CD4-positive, alpha-beta T cell treated with Interleukin-6 for 4 hours (primary cell): ENCODE results near the gene ATG2B.

ENCODE experiments used
- DNase-seq: peaks from one replicate; pipeline ENCODE4 v3.0.0-alpha.2; 2020; ENCODE audit warnings: mixed read lengths

The ATG2B gene

GRCh38 chr14:96362965-96363750, at the start of gene ATG2B, which contains the start of gene GSKIP:
Gene ATG2B, minus strand, starts transcription at chr14:96363341. Its CDS starts 365 bp downstream, at chr14:96362976.
Gene GSKIP, plus strand, starts transcription at chr14:96363526. Its CDS starts 18,722 bp downstream, at chr14:96382248.
- peak; percentile 98 for DNase-seq

GRCh38 chr14:96410119-96410518, 47.0 kb upstream of the ATG2B start:
- no peak for DNase-seq

- no peak for DNase-seq
These were observed 46.6 kb upstream of the ATG2B start for GRCh38 chr14:96409701-96410100.

- no peak for DNase-seq
These were observed 45.5 kb upstream of the ATG2B start for GRCh38 chr14:96408608-96409007.

- no peak for DNase-seq
These were observed 44.9 kb upstream of the ATG2B start for GRCh38 chr14:96407935-96408570.

- DNase-seq: no peak
These were observed 42.5 kb upstream of the ATG2B start for GRCh38 chr14:96405677-96406076.

- DNase-seq: no peak
These were observed 40.3 kb upstream of the ATG2B start for GRCh38 chr14:96403409-96403808.

- DNase-seq: no peak
These were observed 37.4 kb upstream of the ATG2B start for GRCh38 chr14:96400495-96400894.

- DNase-seq: no peak
These were observed 36.3 kb upstream of the ATG2B start for GRCh38 chr14:96399405-96399804.

- no peak for DNase-seq
These were observed 35.8 kb upstream of the ATG2B start for GRCh38 chr14:96398921-96399320.

GRCh38 chr14:96398432-96398831, 35.3 kb upstream of the ATG2B start:
- DNase-seq: no peak

GRCh38 chr14:96394047-96394815, 31.1 kb upstream of the ATG2B start:
- DNase-seq: no peak

GRCh38 chr14:96393071-96393691, 30.0 kb upstream of the ATG2B start:
- no peak for DNase-seq

GRCh38 chr14:96391293-96392118, 28.4 kb upstream of the ATG2B start:
- DNase-seq: peak; percentile 99

GRCh38 chr14:96390965-96391292, 27.8 kb upstream of the ATG2B start:
- no peak for DNase-seq

GRCh38 chr14:96385385-96385784, 22.2 kb upstream of the ATG2B start:
- DNase-seq: no peak

GRCh38 chr14:96384740-96385139, 21.6 kb upstream of the ATG2B start:
- DNase-seq: no peak

- no peak for DNase-seq
These were observed 20.9 kb upstream of the ATG2B start for GRCh38 chr14:96384053-96384452.

GRCh38 chr14:96383445-96383844, 20.3 kb upstream of the ATG2B start:
- no peak for DNase-seq

- DNase-seq: no peak
These were observed 17.6 kb upstream of the ATG2B start for GRCh38 chr14:96380735-96381134.

- DNase-seq: no peak
These were observed 13.0 kb upstream of the ATG2B start for GRCh38 chr14:96376093-96376492.

- DNase-seq: no peak
These were observed 10.4 kb upstream of the ATG2B start for GRCh38 chr14:96373538-96373937.
